ENCODE measurements around the gene BMAL1. TPM values are rescaled to one million over a fixed set of nuclear protein-coding genes. Genes with fewer than 3 reads are reported as not detected.
"Not testable (repeated sequence)": the region's sequence is repeated elsewhere in the genome, so short reads cannot be mapped to it uniquely, and the experiment has no call there.

BMAL1 gene
- total and polyA plus RNA-seq, 5 donors from 2014 or later: 16.3 to 104 (median 19.7) TPM

GRCh38 chr11:13433437-13433836 lies 155.8 kb downstream of the BMAL1 start:
- Histone ChIP-seq H3K27me3 (ENCODE audit: control insufficient read depth, insufficient read depth, low read length) (no peaks in the 10 kb centered on the region), H3K9me3 (ENCODE audit: control insufficient read depth in 2 of 2, low read length in 2 of 2) (peaks cover 0 to 6% of the 10 kb centered on the region in 2 experiments), H3K27ac (ENCODE audit: insufficient read depth, low read length, poor library complexity, severe bottlenecking) (no peak overlapping the region), H3K4me1 (ENCODE audit: control insufficient read depth, insufficient read depth, low read length, poor library complexity, severe bottlenecking) (peaks cover under 1% of the 10 kb centered on the region), H3K4me3 (ENCODE audit: low read depth, low read length) (no peak overlapping the region), H3K36me3 (ENCODE audit: control insufficient read depth, insufficient read depth, low read length) (peaks cover 8% of the 10 kb centered on the region)
- ATAC-seq (ENCODE audit: low read depth in 2 of 2) (no peak), DNase-seq (no peak)
- peaks cover 40 to 57% (median 46%) of the 10 kb centered on the region in 4 donors for H3K4me1 Mint-ChIP-seq
- H3K36me3 Mint-ChIP-seq: peaks cover 24% of the 10 kb centered on the region
- H3K9me3 Mint-ChIP-seq: peaks cover 0 to 12% (median 4%) of the 10 kb centered on the region in 7 donors
- H3K27me3 Mint-ChIP-seq: no peaks in the 10 kb centered on the region
- no peak overlapping the region for H3K4me3 Mint-ChIP-seq
- H3K27ac Mint-ChIP-seq: peak overlapping the region in 1 of 3 donors; percentile 12

- no peaks in the 10 kb centered on the region for H3K27me3 ChIP-seq (ENCODE audit: control insufficient read depth, insufficient read depth, low read length)
- H3K27me3 Mint-ChIP-seq: no peaks in the 10 kb centered on the region
- peaks cover 3% of the 10 kb centered on the region for H3K36me3 ChIP-seq (ENCODE audit: control insufficient read depth, insufficient read depth, low read length)
- H3K27ac Mint-ChIP-seq: no peak overlapping the region
- H3K9me3 ChIP-seq (ENCODE audit: control insufficient read depth in 2 of 2, low read length in 2 of 2): no peaks in the 10 kb centered on the region
- ATAC-seq (ENCODE audit: low read depth in 2 of 2) (no peak), DNase-seq (no peak)
- no peak overlapping the region for H3K27ac ChIP-seq (ENCODE audit: insufficient read depth, low read length, poor library complexity, severe bottlenecking)
- peaks cover 3% of the 10 kb centered on the region for H3K4me1 ChIP-seq (ENCODE audit: control insufficient read depth, insufficient read depth, low read length, poor library complexity, severe bottlenecking)
- H3K4me1 Mint-ChIP-seq: peaks cover 38 to 60% (median 48%) of the 10 kb centered on the region in 4 donors
- H3K4me3 ChIP-seq (ENCODE audit: low read depth, low read length): no peak overlapping the region
- peaks cover 18% of the 10 kb centered on the region for H3K36me3 Mint-ChIP-seq
- H3K9me3 Mint-ChIP-seq: peaks cover 0 to 5% (median under 1%) of the 10 kb centered on the region in 7 donors
- no peak overlapping the region for H3K4me3 Mint-ChIP-seq
Observed at GRCh38 chr11:13434247-13435205, 156.9 kb downstream of the BMAL1 start.

GRCh38 chr11:13436836-13437235 lies 159.2 kb downstream of the BMAL1 start:
- peaks cover 15% of the 10 kb centered on the region for H3K4me1 ChIP-seq (ENCODE audit: control insufficient read depth, insufficient read depth, low read length, poor library complexity, severe bottlenecking)
- DNase-seq; H3K27ac Mint-ChIP-seq; H3K4me3 Mint-ChIP-seq; H3K9me3 Mint-ChIP-seq; ATAC-seq (ENCODE audit: low read depth in 2 of 2); H3K27ac ChIP-seq (ENCODE audit: insufficient read depth, low read length, poor library complexity, severe bottlenecking); H3K9me3 ChIP-seq (ENCODE audit: control insufficient read depth in 2 of 2, low read length in 2 of 2); H3K36me3 ChIP-seq (ENCODE audit: control insufficient read depth, insufficient read depth, low read length); H3K27me3 ChIP-seq (ENCODE audit: control insufficient read depth, insufficient read depth, low read length); H3K4me3 ChIP-seq (ENCODE audit: low read depth, low read length); H3K27me3 Mint-ChIP-seq: not testable (repeated sequence)
- H3K36me3 Mint-ChIP-seq: peaks cover 13% of the 10 kb centered on the region
- H3K4me1 Mint-ChIP-seq: peaks cover 46 to 63% (median 56%) of the 10 kb centered on the region in 4 donors

Other genes with a start within 250 kb of the BMAL1 start
- gene BTBD10, start 185.4 kb downstream of the BMAL1 start, total RNA-seq: 18.9 TPM
- 10 to 100 TPM; 12.9 to 14.2 (median 13.4) TPM for gene BTBD10, start 185.4 kb downstream of the BMAL1 start, polyA plus RNA-seq
- not detected for gene PTH, start 218.2 kb downstream of the BMAL1 start, total RNA-seq
- not detected for gene PTH, start 218.2 kb downstream of the BMAL1 start, polyA plus RNA-seq